IPS DF 19.7 (cell line): ENCODE measurements around the gene MYRIP.

Source experiments
- DNase-seq: peaks from one replicate; pipeline ENCODE4 v3.0.0-alpha.2; 2013; ENCODE audit warnings: low read depth, low spot score

MYRIP gene

GRCh38 chr3:40230382-40230781 lies 421.0 kb downstream of the MYRIP start:
- DNase-seq, result no peak

DNA sequence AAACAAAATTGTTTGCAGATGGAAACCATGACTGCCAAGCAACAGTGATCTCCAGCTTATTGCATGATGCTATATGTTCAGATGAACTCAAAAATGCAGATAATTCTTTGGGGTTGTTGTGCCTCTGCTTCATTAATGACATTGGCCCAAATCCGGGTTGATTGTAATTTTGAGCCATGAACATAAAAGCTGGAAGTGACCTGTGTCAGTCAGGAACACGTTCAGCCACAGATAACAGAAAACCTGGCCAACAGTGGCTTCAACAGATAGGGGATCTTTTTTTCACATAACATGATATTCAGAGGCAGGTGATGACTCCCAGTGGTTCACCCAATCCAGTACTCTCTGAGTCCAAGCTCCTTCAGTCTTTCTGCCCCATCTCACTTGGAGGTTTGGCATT lies 423.2 kb downstream of the MYRIP start:
- DNase-seq, result no peak

GRCh38 chr3:40237159-40237558 lies 427.8 kb downstream of the MYRIP start:
- DNase-seq, result no peak

DNA sequence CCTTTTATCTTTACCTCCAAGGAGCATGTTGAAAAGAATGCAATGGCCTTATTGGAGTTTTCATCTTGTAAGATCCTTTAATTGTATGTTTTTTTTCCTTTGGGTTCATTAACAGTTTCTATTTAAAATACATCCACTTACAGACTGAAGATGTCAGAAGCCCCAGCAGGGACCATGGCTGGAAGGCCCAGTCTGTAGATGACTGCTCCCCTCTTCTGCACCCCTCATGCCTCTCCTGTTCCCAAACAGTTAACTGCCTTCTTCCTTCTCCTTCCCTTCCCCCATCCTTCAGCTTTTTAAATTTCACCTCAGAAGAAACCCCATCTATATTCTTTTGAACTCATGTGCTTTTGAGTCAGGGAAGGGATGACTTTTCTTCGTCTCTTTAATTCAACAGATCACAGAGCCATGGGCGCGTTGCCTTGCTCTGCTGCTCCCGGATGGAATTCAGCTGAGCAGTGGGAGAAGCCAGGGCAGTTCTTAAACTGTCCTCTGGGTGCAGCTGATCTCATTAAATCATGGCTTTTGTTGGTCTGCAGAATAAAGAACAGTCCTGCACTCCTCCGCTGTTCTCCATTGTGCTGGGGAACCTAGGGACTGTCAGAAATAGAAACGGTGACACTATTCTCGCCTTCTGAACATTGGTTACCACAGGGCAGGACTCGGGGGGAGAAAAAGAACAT lies 428.6 kb downstream of the MYRIP start:
- DNase-seq, result no peak

GRCh38 chr3:40240921-40241320 lies 431.5 kb downstream of the MYRIP start:
- DNase-seq, result no peak

GRCh38 chr3:40242216-40242615 lies 432.8 kb downstream of the MYRIP start:
- no peak for DNase-seq

GRCh38 chr3:40242638-40243037 lies 433.2 kb downstream of the MYRIP start:
- no peak for DNase-seq

GRCh38 chr3:40243056-40243455 lies 433.6 kb downstream of the MYRIP start:
- DNase-seq, result no peak

GRCh38 chr3:40247714-40248454 lies 438.5 kb downstream of the MYRIP start:
- no peak for DNase-seq

DNA sequence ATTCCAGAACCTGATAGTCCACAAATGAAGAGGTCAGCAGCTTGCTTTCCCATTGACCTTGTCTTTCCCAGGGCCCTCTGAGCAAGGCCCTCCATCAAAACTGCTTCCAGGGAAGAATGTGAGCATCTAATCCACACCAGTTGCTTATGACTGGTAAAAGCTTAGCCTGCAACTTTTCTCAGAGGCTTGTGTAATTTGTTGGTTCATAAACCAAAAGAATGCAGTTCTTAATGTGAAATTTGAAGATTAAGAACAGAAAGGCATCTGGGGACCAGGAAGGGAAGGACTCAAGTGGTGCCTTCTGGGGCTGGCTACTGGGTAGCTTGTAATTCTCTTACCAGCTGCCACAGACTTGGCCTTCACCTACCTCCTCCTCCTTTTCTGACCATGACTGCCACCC lies 439.2 kb downstream of the MYRIP start:
- DNase-seq, result no peak

DNA sequence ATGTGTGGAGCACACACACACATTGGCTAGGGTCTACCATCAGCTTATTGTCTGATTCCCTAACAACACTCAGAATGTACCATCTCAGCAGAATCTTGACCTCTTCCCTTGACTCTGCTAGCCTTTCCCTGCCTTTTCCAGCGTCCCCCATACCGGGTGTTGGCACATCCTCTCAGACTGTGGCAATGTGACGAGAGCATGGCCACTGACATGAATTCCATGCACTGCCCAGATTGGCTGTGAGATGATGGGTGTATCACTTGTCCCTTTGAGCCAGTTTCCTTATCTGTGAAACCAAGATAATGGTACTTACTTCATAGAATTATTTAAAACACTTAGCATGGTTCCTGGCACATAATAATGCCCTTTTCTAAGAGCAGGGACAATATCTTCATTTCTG lies 439.8 kb downstream of the MYRIP start:
- DNase-seq, result no peak

DNA sequence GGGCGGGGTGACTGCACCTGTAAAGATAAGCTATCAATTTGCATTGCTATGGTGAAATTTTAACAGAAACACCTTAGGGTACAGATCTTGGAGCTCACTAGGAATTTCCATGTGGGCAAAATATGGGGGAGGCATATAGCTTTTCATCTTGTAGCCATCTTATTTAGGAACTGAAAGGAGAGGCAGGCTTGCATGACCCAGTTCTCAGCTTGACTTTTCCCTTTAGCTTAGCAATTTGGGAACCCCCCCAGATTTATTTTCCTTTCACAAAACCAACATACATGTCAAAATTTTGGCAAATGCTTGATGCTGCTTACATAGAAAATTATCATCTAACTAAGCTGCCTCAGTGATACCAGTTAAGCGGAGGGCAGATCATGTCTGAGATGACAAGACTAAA lies 445.1 kb downstream of the MYRIP start:
- no peak for DNase-seq

- no peak for DNase-seq
Observed at GRCh38 chr3:40254891-40255290, 445.5 kb downstream of the MYRIP start.

DNA sequence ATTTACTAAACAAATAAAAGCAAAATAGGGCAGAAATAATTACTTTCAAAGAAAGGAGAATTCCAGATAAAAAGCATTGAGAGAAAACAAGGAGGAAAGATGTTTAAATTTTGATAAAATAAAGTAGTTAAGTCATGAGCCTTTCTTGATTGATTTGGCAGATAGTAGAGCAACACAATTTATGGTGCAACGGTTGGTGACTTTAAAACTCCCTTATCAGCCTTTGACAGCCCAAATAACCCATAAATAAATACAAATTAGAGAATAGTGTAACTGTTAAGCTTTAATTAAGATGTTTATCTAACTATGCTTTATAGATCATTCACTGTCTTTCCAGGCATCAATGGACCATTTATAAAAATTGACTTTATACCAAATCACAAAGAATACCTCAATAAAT lies 446.1 kb downstream of the MYRIP start:
- no peak for DNase-seq

DNA sequence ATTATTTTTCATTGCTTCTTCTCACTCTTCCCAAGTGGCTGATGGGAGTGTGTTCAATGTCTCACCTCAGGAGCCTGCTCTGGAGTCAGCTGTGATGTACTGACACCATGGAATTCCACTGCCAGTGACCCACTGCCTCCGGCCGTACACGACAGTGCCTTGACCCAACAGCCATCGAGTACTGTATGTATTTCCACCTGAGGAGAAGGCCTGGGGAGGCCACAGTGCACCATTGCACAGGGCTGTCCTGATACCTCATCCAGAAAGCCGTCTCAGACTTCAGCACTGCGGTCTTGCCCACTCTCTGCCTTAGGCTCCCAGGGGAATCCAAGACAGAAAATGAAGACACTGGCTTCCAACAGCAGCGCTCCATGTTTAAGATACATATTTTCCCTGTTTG lies 448.7 kb downstream of the MYRIP start:
- DNase-seq, result no peak

GRCh38 chr3:40258555-40258954 lies 449.1 kb downstream of the MYRIP start:
- no peak for DNase-seq

- DNase-seq, result no peak
Observed at GRCh38 chr3:40262331-40262730, 452.9 kb downstream of the MYRIP start.

- DNase-seq, result no peak
Observed at GRCh38 chr3:40264451-40264850, 455.0 kb downstream of the MYRIP start.

GRCh38 chr3:40265181-40265580 lies 455.8 kb downstream of the MYRIP start:
- no peak for DNase-seq

- DNase-seq, result no peak
Observed at GRCh38 chr3:40267937-40268724, 458.7 kb downstream of the MYRIP start.

- no peak for DNase-seq
Observed at GRCh38 chr3:40268802-40269524, 459.6 kb downstream of the MYRIP start.

DNA sequence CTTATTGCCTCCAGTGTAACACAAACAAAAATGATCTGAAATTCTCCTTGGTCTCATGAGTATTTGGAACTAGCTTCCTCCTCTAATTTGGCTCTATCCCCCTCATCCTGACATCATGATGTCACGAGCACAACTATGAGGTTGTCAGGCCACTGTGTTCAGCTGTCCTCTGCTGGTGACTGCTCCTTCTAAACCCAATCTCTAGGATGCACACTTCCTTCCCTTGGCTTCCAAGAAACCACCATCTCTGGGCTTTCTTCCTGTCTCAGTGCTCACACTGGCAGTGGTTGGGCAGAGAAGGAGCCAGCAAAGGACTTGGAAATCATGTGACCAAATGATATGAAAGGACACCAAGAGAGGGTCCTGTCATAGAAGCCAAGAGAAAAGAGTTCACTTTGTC lies 469.4 kb downstream of the MYRIP start:
- no peak for DNase-seq
